Measurements from ENCODE around the gene NCKAP5.
"Not testable (repeated sequence)": the region's sequence is repeated elsewhere in the genome, so short reads cannot be mapped to it uniquely, and the experiment has no call there.

- TF ChIP-seq EZH2 (IDR thresholded peaks at IDR 0.05; ENCODE audit: insufficient read depth, low read length), result not testable (repeated sequence)
- TF ChIP-seq, protein P1, sequence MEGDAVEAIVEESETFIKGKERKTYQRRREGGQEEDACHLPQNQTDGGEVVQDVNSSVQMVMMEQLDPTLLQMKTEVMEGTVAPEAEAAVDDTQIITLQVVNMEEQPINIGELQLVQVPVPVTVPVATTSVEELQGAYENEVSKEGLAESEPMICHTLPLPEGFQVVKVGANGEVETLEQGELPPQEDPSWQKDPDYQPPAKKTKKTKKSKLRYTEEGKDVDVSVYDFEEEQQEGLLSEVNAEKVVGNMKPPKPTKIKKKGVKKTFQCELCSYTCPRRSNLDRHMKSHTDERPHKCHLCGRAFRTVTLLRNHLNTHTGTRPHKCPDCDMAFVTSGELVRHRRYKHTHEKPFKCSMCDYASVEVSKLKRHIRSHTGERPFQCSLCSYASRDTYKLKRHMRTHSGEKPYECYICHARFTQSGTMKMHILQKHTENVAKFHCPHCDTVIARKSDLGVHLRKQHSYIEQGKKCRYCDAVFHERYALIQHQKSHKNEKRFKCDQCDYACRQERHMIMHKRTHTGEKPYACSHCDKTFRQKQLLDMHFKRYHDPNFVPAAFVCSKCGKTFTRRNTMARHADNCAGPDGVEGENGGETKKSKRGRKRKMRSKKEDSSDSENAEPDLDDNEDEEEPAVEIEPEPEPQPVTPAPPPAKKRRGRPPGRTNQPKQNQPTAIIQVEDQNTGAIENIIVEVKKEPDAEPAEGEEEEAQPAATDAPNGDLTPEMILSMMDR (IDR thresholded peaks at IDR 0.05; ENCODE audit: insufficient read depth, low read depth, low read length), result not testable (repeated sequence)
Observed at GRCh38 chr2:132698347-132698746, 869.9 kb downstream of the NCKAP5 start.
